Nephron progenitor cell (in vitro differentiated cells): Measurements from ENCODE around the gene TMEM239.

Source experiments
- DNase-seq: peaks from one replicate; pipeline ENCODE4 v3.0.0; 2021
- H3K27ac Mint-ChIP-seq: 2 replicates; pipeline ENCODE4 v1.8.0; 2021; ENCODE audit warnings: mild to moderate bottlenecking, moderate library complexity, mixed read lengths
- H3K27me3 Mint-ChIP-seq: 2 replicates; pipeline ENCODE4 v1.8.0; 2021; ENCODE audit warnings: mild to moderate bottlenecking, low read depth, mixed read lengths; ENCODE audit not compliant: poor library complexity
- H3K36me3 Mint-ChIP-seq: 2 replicates; pipeline ENCODE4 v1.8.0; 2021; ENCODE audit warnings: low read depth, mixed read lengths
- H3K4me1 Mint-ChIP-seq: 2 replicates; pipeline ENCODE4 v1.8.0; 2021; ENCODE audit warnings: mixed read lengths
- H3K4me3 Mint-ChIP-seq: 2 replicates; pipeline ENCODE4 v1.8.0; 2021; ENCODE audit warnings: mild to moderate bottlenecking, moderate library complexity, mixed read lengths
- H3K9me3 Mint-ChIP-seq: 2 replicates; pipeline ENCODE4 v1.8.0; 2021; ENCODE audit warnings: mild to moderate bottlenecking, moderate library complexity, mixed read lengths
- TF ChIP-seq, protein P1 (sequence below): fragments of 200-600 bp; sonication (generic); IDR thresholded peaks from 2 replicates; pipeline ENCODE4 v1.5.0; 2021; ENCODE audit warnings: antibody characterized with exemption

The TMEM239 gene

DNA sequence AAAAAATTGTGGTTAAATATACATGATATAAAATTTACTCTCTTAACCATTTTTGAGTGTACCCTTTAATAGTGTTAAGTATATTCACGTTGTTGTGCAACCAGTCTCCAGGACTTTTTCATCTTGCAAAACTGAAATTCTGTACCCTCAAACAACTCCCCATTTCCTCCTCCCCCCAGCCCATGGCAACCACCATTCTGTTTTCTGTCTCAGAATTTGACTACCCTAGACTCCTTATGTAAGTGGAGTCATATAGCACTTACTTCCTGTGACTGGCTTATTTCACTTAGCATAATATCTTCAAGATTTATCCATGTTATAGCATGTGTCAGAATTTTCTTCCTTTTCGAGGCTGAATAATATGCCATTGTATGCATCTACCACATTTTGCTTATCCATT is 29.4 kb downstream of the TMEM239 start:
- H3K27ac Mint-ChIP-seq: no peak overlapping the region
- peaks cover 7% of the 10 kb centered on the region for H3K27me3 Mint-ChIP-seq
- no peak overlapping the region for H3K4me3 Mint-ChIP-seq
- peaks cover 6% of the 10 kb centered on the region for H3K4me1 Mint-ChIP-seq
- H3K36me3 Mint-ChIP-seq: peaks cover 4% of the 10 kb centered on the region
- H3K9me3 Mint-ChIP-seq: no peaks in the 10 kb centered on the region
- TF ChIP-seq, protein P1, sequence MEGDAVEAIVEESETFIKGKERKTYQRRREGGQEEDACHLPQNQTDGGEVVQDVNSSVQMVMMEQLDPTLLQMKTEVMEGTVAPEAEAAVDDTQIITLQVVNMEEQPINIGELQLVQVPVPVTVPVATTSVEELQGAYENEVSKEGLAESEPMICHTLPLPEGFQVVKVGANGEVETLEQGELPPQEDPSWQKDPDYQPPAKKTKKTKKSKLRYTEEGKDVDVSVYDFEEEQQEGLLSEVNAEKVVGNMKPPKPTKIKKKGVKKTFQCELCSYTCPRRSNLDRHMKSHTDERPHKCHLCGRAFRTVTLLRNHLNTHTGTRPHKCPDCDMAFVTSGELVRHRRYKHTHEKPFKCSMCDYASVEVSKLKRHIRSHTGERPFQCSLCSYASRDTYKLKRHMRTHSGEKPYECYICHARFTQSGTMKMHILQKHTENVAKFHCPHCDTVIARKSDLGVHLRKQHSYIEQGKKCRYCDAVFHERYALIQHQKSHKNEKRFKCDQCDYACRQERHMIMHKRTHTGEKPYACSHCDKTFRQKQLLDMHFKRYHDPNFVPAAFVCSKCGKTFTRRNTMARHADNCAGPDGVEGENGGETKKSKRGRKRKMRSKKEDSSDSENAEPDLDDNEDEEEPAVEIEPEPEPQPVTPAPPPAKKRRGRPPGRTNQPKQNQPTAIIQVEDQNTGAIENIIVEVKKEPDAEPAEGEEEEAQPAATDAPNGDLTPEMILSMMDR: no peak
- no peak for DNase-seq

DNA sequence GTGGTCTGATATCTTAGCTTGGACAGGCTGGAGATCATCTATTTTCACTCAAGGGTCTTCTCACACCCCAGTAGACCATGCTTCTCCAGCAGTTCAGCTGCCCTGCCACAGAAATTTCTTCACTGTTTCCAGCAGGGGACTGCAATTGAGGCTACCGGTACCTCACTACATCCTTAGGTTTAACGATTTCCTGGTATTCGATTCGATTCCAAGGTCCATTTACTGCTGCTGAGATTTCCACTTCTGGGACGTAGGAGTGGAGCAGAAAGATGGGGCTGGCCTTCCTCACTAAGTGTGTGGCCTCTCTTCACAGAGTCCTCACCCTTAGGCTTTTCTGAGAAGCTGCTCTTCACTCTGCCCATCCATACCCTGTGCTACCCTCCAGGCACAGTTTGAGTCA is 30.5 kb downstream of the TMEM239 start:
- peaks cover under 1% of the 10 kb centered on the region for H3K4me1 Mint-ChIP-seq
- TF ChIP-seq, protein P1: no peak
- H3K27me3 Mint-ChIP-seq: peaks cover 11% of the 10 kb centered on the region
- no peak overlapping the region for H3K4me3 Mint-ChIP-seq
- DNase-seq: no peak
- H3K36me3 Mint-ChIP-seq: peaks cover 4% of the 10 kb centered on the region
- no peaks in the 10 kb centered on the region for H3K9me3 Mint-ChIP-seq
- no peak overlapping the region for H3K27ac Mint-ChIP-seq

DNA sequence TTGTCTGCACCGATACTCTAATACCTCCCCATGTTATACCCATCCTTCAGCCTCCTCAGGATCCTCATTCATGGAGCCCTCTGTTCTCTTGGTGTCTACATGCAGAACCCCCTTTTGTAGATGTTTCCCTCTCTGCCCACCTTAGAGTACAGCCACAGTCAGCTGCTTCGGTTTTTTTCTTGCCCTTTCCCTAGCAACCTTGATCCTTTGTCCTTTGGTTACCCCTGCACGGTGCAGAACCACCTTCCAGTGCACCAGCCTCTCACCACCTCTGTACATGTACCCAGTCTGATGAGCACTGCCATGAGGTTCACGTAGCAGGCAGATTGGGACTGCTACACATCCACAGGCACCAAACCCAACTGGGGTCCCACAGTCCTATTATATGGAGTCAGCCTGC is 31.6 kb downstream of the TMEM239 start:
- peaks cover 4% of the 10 kb centered on the region for H3K36me3 Mint-ChIP-seq
- no peak overlapping the region for H3K4me3 Mint-ChIP-seq
- H3K27ac Mint-ChIP-seq: no peak overlapping the region
- TF ChIP-seq, protein P1: no peak
- H3K9me3 Mint-ChIP-seq: no peaks in the 10 kb centered on the region
- DNase-seq: no peak
- peaks cover 5% of the 10 kb centered on the region for H3K4me1 Mint-ChIP-seq
- peaks cover 14% of the 10 kb centered on the region for H3K27me3 Mint-ChIP-seq

DNA sequence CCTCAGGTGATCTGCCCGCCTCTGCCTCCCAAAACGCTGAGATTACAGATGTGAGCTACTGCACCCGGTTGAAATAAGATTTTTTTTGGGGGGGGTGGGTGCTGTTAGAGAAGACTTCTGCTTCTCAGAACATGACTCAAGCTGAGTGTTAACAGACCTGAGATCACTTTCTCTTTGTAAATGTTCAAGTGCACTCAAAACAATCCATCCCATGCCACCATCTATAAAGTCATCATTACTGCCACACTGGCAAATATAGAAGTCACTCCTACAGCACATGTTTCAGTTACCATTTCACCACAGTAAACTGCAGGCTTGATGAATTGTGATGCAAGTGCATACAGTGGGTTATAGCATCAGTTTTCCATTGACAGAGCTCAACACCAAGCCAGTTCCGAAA is 33.4 kb downstream of the TMEM239 start:
- TF ChIP-seq, protein P1: no peak
- H3K27ac Mint-ChIP-seq: no peak overlapping the region
- H3K4me1 Mint-ChIP-seq: peaks cover 10% of the 10 kb centered on the region
- H3K9me3 Mint-ChIP-seq: no peaks in the 10 kb centered on the region
- DNase-seq: no peak
- H3K4me3 Mint-ChIP-seq: no peak overlapping the region
- peaks cover 4% of the 10 kb centered on the region for H3K36me3 Mint-ChIP-seq
- peaks cover 14% of the 10 kb centered on the region for H3K27me3 Mint-ChIP-seq

DNA sequence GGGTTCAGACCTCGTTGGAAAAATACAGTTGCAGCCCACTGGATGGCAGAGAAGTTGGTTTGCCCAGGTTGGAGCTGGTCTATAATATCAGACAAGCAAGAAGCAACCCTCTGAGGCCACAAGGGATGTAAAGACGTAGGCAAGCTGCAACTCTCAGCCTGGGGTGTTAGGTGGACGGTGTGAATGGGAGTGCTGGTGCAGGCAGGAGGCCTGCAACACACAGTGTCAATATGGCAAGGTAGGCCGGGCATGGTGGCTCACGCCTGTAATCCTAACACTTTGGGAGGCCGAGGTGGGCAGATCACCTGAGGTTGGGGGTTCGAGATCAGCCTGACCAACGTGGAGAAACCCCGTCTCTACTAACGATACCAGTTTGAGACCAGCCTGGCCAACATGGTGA is 34.9 kb downstream of the TMEM239 start:
- H3K4me3 Mint-ChIP-seq: no peak overlapping the region
- H3K9me3 Mint-ChIP-seq: no peaks in the 10 kb centered on the region
- peaks cover 14% of the 10 kb centered on the region for H3K27me3 Mint-ChIP-seq
- H3K27ac Mint-ChIP-seq: peak overlapping the region; percentile 79
- TF ChIP-seq, protein P1: no peak
- peaks cover 10% of the 10 kb centered on the region for H3K4me1 Mint-ChIP-seq
- peaks cover 4% of the 10 kb centered on the region for H3K36me3 Mint-ChIP-seq
- no peak for DNase-seq

DNA sequence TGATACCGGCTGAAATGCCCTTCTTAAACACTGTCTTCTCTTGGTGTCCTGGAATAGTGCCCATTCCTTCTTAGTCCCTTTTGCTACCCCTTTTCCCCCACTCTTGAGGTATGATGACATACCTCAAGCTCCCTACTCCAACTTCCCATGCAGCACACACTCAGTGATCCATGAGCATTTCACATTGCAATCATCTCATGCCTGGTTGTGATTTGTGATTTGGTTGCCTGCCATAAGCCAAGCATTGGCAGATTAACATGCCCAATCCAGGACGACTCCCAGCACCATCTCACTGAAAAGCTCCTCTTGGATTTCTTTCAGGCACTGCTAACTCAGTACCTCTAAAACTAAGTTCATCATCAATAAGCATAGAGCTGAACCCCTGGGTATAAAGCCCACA is 42.4 kb downstream of the TMEM239 start:
- Mint-ChIP-seq H3K27ac (peak overlapping the region; percentile 1), H3K4me1 (peaks cover 19% of the 10 kb centered on the region), H3K9me3 (no peaks in the 10 kb centered on the region), H3K4me3 (no peak overlapping the region), H3K36me3 (peaks cover 5% of the 10 kb centered on the region), H3K27me3 (peaks cover 6% of the 10 kb centered on the region)
- TF ChIP-seq, protein P1: no peak
- DNase-seq: no peak
